Glomerular visceral epithelial cell (primary cell): ENCODE results near the gene DENND5A.
"Not testable (repeated sequence)": the region's sequence is repeated elsewhere in the genome, so short reads cannot be mapped to it uniquely, and the experiment has no call there.

ENCODE experiments used
- DNase-seq: peaks from one replicate; pipeline ENCODE4 v3.0.0-alpha.2; 2016; ENCODE audit errors: extremely low spot score

DENND5A gene

DNA sequence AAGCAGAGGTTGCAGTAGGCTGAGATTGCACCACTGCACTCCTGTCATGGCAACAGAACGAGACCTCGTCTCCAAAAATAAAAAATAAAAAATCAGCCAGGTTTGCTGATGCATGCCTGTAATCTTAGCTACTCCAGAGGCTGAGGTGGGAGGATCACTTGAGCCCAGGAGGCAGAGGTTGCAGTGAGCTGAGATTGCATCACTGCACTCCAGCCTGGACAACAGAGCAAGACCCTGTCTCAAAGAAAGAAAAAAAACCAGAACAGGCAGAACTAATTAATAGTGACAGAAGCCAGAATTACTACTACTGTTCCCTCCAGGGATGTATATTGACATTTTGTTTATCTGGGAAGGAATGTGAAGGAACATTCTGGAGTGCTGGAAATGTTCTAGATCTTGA is 166.7 kb downstream of the DENND5A start:
- DNase-seq, result not testable (repeated sequence)

DNA sequence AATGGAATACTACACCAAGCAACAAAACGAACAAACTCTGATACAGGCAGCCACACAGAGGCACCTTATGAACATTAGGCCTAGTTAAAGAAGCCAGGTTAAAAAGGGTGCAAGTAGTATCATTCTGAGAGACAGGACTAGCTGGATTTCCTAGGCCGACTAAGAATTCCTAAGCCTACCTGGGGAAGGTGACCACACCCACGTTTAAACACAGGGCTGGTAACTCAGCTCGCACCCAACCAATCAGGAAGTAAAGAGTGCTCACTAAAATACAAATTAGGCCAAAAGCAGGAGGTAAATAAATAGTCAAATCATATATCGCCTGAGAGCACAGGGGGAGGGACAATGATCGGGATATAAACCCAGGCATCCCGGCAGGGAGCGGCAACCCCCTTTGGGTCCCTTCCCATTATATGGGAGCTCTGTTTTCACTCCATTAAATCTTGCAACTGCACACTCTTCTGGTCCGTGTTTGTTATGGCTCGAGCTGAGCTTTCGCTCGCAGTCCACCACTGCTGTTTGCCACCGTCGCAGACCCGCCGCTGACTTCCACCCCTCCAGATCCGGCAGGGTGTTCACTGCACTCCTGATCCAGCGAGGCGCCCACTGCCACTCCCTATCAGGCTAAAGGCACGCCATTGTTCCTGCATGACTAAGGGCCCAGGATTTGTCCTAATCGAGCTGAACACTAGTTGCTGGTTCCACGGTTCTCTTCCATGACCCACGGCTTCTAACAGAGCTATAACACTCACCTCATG is 167.8 kb downstream of the DENND5A start:
- not testable (repeated sequence) for DNase-seq

DNA sequence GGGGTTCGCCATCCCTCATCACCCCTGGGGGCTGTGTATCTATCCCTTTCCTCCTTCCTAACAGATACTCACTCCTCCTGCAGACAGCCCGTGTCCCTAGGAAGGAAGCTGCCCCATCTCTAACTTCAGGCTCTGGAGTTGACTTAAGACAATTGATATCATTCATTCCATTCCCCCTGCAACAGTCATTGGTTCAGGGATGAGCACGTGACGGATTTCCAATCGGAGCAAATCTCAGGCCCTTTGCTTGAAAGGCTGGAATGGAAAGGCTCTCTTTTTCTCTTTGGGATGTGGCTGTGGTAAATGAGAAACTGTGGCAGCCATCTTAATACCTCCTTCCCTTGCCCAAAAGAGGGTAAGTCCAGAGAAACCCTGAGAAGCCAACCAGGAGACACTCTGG is 168.7 kb downstream of the DENND5A start:
- DNase-seq, result no peak

DNA sequence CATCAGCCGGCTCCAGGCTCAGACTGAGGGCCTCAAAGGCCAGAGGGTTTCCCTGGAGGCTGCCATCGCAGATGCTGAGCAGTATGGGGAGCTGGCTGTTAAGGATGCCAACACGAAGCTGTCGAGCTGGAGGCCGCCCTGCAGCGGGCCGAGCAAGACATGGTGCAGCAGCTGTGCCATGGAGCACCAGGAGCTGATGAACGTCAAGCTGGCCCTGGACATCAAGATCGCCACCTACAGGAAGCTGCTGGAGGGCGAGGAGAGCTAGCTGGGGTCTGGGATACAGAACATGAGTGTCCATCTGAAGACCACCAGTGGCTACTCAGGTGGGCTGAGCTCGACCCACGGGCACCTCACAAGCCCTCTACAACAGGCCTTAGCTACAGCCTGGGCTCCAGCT is 169.7 kb downstream of the DENND5A start:
- DNase-seq, result no peak

DNA sequence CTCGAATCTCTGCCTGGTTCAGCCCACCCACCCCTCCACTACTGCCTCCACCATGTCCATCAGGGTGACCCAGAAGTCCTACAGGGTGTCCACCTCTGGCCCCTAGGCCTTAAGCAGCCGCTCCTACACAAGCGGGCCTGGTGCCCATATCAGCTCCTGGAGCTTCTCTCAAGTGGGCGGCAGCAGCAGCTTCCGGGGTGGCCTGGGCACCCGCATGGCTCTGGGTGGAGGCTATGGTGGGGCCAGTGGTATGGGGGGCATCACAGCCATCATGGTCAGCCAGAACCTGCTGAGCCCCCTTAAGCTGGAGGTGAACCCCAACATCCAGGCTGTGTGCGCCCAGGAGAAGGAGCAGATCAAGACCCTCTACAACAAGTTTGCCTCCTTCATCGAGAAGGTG is 170.7 kb downstream of the DENND5A start:
- DNase-seq, result no peak

DNA sequence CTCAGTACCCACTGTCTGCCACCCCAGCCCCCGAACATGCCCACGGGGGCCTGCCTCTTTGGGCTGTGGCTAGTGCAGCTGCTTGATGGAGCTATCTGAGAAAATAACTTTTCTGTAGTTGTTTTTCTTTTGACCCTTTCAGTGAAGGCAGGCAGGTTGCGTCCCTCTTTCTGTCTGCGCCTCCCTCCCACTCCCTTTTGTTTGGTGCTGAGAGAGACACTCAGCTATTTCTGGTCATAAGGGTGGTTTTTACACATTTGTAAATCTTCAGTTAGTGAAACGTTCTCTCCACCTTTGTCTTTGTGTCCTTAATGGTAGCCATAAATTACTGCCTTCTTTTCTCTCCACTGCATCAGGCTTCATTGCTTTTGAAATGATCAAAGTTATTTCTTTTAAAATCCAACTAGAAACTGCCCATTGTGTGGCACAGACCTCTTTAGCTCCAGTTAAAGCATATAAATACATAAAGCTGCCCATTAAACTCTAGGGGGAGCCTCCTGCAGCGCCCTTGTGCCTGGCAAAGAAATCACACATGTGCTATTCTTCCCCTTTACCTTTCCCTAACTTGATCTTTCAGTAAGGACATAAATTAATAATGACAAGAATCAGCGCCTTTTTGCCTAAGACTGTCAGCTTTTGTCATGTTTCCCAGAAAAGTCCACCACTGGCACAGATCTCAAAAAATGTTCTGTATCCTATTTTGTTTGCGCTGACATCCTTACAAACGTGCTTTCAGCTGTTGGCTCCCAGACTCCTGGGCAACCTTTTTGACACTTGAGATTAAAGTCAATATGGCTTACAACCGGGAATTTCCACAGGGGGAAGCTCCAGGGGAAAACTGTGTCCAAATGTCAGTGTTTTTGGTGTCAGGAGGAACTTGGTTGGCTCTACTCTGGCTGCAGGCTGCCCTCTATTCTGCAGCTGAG is 172.0 kb downstream of the DENND5A start:
- no peak for DNase-seq

DNA sequence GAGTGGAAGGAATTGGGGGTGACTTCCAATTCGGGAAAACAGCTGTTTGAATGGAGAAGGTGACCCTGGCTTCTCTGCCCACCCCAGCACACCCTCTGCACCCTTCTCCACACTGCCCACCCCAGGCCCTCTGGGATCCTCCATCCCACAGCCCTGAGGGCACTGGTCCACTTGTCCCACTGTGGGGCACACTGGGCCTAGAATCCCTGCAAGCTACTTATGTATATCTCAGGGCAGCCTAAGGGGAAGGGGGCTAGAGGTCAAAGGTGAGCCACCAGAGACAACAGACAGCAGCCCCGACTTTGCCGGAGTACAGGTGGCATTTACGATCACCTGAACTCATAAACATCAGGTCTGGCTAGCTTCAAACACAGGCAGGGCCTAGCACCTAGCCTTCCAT is 173.1 kb downstream of the DENND5A start:
- DNase-seq, result no peak

DNA sequence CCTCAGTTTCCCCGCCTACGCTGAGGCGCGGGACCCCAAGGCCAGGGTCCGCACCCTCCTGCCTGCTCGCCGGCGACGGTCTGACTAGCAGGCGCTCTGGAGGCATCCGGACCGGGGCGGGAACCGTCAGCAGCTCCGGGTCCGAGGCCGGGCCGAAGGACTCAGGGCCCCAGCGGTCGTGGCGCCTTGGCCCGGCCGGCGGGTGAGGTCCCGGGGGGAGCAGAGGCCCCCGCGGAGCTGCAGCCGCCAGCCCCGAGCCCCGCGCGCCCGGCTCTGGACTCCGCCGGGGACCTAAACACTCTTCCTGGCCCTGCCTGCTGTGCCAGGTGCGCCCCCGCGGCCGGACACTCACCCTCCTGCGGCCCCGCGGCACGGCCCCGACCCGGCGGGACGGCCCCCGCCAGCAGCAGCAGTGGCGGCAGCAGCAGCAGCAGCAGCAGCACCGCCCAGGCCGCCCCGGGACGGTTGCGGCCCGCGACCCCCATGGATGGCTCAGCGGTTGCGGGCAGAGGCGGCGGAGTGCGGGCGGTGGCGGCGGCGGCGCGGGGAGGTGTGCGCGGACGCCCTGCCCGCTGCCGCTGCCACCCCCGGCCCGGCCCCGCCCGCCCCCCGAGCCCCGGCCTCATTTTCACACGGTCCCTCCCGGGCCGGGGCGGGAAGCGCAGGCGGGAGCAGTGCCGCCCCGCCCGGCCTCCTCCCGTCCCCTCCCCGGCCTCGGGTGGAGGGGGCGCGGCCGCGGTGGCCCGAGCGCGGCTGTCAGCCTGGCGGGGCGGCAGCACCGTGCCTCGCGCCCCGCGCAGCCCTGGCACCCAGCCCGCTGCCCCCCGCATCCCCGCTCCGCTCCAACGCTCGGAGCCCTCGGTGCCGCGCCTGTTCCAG is 173.9 kb downstream of the DENND5A start, which contains the start of gene SCUBE2:
SCUBE2 (minus strand) TSS at position 556 of the 879 bp plus-strand sequence; CDS start at position 485, 71 bp downstream.
- DNase-seq, result peak; percentile 4

DNA sequence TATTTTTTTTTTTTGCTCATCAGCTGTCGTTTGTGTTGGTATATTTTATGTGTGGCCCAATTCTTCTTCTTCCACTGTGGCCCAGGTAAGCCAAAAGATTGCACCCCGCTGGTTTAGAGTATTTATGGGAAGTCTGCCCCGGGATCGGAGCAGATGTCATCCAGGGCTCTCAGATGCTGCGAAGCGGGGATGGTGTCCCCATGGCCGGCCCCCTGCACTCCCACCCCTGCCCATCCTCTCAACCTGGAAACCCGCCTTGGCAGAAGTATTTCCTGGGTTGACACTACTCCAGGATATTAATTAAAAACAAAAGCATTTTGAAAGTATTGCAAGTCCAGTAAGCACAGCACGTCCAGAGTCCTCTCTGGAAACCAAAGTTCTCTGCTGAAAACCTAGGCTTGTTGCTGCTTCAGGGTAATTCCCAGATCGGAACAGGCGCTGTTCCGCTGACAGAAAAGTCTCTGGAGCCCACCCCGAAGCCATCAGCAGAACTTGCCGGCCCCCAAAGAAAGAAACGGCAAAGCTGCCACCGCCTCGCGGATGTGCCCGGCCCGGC is 174.6 kb downstream of the DENND5A start:
- DNase-seq, result no peak

DNA sequence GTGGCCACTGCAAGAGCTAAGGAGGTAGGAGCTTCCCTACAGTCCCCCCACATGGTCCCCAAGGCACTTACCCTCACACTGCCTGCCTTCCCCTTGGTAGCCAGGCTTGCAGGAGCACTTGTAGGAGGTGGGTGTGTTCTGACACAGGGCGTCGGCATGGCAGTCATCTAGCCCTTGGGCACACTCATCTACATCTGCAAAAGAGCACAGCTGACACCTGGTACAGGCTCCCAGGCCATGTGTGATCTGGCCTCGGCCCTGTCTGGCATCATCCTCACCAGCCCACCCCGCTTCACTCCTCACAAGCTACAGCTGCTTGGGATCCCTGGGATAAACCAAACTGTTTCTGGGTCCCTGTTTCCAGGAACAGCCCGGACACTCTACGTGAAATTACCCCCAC is 175.5 kb downstream of the DENND5A start:
- no peak for DNase-seq

DNA sequence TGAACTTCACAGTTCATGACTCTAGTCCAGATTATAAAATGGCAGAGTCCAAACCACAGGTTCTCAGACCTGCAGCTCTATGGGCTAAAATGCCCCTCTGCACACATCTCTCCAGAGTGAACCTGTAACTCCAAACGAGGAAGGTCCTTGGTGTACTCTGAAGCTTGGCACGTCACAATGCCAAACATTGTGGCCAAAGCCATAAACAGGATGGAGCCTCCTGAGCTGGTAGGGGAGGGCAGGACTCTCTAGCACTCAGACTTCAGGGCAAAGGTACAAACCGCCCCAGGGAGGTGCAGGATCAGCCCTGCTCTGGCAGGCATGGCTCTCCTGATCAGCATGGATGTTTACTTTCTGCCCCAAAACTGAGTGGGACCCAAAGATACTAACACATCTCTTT is 176.1 kb downstream of the DENND5A start:
- no peak for DNase-seq
